Stomach (tissue), 9 donors: ENCODE results near the gene FUCA1. TPM values are rescaled to one million over a fixed set of nuclear protein-coding genes. Genes with fewer than 3 reads are reported as not detected.

Experiments
- DNase-seq, 2 donors: peaks; one replicate each; pipeline versions ENCODE4 v3.0.0 to v3.0.0-alpha.2; 2013 to 2019
- H3K27ac ChIP-seq, 5 donors: fragments of 200-600 bp in 4 of 5; sonication (generic) in 4 of 5; one replicate each; pipeline ENCODE4 v1.5.1; 2013 to 2019; ENCODE audit warnings: mild to moderate bottlenecking in 1 of 5, moderate library complexity in 1 of 5
- H3K27me3 ChIP-seq, 3 donors: fragments of 200-600 bp; sonication (generic); one replicate each; pipeline ENCODE4 v1.5.1; 2017 to 2019; ENCODE audit warnings: mixed run types in 1 of 3
- H3K36me3 ChIP-seq, 4 donors: fragments of 200-600 bp; sonication (generic); 1 replicate in 3 of 4; 2 replicates in 1 of 4; pipeline ENCODE4 v1.5.1; 2016 to 2019
- H3K4me1 ChIP-seq, 4 donors: fragments of 200-600 bp; sonication (generic); one replicate each; pipeline ENCODE4 v1.5.1; 2016 to 2019
- H3K4me3 ChIP-seq, 4 donors: fragments of 200-600 bp; sonication (generic) in 3 of 4; one replicate each; pipeline ENCODE4 v1.5.1; 2016 to 2019; ENCODE audit warnings: mild to moderate bottlenecking in 1 of 4
- H3K9me3 ChIP-seq, 4 donors: fragments of 200-600 bp; sonication (generic); one replicate each; pipeline ENCODE4 v1.5.1; 2016 to 2019
- EP300 ChIP-seq: sonication (generic); formaldehyde crosslinking; IDR thresholded peaks from one replicate; pipeline ENCODE4 v1.6.1; 2017; ENCODE audit warnings: antibody characterized with exemption
- POLR2A ChIP-seq, 4 donors: fragments of 450-650 bp; IDR thresholded peaks; one replicate each; pipeline ENCODE4 v1.6.1; 2016; ENCODE audit warnings: antibody characterized with exemption in 4 of 4, control low read depth in 2 of 4, mild to moderate bottlenecking in 1 of 4, moderate library complexity in 1 of 4
- POLR2AphosphoS5 ChIP-seq, 3 donors: sonication (generic); formaldehyde crosslinking; IDR thresholded peaks; one replicate each; pipeline ENCODE4 v1.6.1; 2016; ENCODE audit warnings: antibody characterized with exemption in 3 of 3
- WGBS, 5 donors: extraction: QIAGEN DNeasy Blood & Tissue Kit in 3 of 5; methylation state at CpG; one replicate each; pipeline versions ENCODE4 v1.1.5 to v1.1.7; 2013 to 2018; 5-methylcytosine and 5-hydroxymethylcytosine counted together
- intact Hi-C: fragments of 100-400 bp; cut with DNase I; formaldehyde crosslinking; loops from one replicate; pipeline ENCODE4 v1.15.1; 2023; ENCODE audit warnings: low total_unique reads
- polyA plus RNA-seq, 3 donors: library from polyadenylated mRNA; stranded (reverse); fragments of 200-250 nt; gene quantifications; one replicate each; pipeline ENCODE4 v1.2.3, GENCODE V29; 2013
- total RNA-seq, 5 donors: library from RNA; depleted of rRNA; stranded (reverse); fragments of >200 nt; gene quantifications; one replicate each; pipeline versions ENCODE4 v1.1.0 to v1.2.3, GENCODE V29; 2014 to 2016
- TF ChIP-seq, protein P1 (sequence below), 7 experiments: fragments of 450-650 bp in 4 of 7; fragments of 200-600 bp in 3 of 7; sonication (generic) in 3 of 7; IDR thresholded peaks; one replicate each; pipeline ENCODE4 v1.5.1; 2016 to 2019; ENCODE audit warnings: antibody characterized with exemption in 7 of 7, control low read depth in 2 of 7, mild to moderate bottlenecking in 1 of 7
- donor health status: healthy with polysubstance abuse.
- donor health status: Bipolar disorder and iron deficiency.
- donor health status: healthy.

Gene FUCA1
- total and polyA plus RNA-seq, 8 donors = 4.1 to 80.0 (median 23.0) TPM

DNA sequence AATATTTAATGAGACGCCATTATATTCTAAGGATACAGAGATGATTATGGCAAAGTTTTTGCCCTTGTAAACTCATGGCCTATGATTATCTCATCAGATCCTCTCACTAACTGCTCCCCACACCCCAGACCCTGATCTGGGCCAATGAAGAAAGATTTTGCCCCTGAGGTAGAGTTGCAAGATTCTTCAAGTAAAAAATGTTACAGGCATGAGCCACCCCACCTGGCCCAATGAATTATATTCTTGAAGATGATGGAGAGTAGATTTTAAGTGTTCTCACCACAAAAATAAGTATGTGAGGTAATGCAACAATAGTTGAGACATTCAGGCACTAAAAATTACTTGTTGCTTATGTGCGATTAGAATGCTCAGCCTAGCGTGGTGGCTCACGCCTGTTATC is 46.8 kb upstream of the FUCA1 start:
- TF ChIP-seq POLR2A (IDR thresholded peaks at IDR 0.05) (no peak), EP300 (no peak), POLR2AphosphoS5 (IDR thresholded peaks at IDR 0.05) (no peak)
- TF ChIP-seq, protein P1, sequence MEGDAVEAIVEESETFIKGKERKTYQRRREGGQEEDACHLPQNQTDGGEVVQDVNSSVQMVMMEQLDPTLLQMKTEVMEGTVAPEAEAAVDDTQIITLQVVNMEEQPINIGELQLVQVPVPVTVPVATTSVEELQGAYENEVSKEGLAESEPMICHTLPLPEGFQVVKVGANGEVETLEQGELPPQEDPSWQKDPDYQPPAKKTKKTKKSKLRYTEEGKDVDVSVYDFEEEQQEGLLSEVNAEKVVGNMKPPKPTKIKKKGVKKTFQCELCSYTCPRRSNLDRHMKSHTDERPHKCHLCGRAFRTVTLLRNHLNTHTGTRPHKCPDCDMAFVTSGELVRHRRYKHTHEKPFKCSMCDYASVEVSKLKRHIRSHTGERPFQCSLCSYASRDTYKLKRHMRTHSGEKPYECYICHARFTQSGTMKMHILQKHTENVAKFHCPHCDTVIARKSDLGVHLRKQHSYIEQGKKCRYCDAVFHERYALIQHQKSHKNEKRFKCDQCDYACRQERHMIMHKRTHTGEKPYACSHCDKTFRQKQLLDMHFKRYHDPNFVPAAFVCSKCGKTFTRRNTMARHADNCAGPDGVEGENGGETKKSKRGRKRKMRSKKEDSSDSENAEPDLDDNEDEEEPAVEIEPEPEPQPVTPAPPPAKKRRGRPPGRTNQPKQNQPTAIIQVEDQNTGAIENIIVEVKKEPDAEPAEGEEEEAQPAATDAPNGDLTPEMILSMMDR (IDR thresholded peaks at IDR 0.05) = no peak
- no peak overlapping the region for H3K4me3 ChIP-seq
- WGBS, 5 donors = 88 to 95% (median 93%) methylated on average over 4 of the region's 4 CpGs
- H3K36me3 ChIP-seq = no peaks in the 10 kb centered on the region
- DNase-seq = no peak
- no peaks in the 10 kb centered on the region for H3K27me3 ChIP-seq
- H3K4me1 ChIP-seq = peaks cover 5 to 38% (median 14%) of the 10 kb centered on the region in 4 donors
- H3K9me3 ChIP-seq = no peaks in the 10 kb centered on the region
- no peak overlapping the region for H3K27ac ChIP-seq
- intact Hi-C loops = no loop called here

DNA sequence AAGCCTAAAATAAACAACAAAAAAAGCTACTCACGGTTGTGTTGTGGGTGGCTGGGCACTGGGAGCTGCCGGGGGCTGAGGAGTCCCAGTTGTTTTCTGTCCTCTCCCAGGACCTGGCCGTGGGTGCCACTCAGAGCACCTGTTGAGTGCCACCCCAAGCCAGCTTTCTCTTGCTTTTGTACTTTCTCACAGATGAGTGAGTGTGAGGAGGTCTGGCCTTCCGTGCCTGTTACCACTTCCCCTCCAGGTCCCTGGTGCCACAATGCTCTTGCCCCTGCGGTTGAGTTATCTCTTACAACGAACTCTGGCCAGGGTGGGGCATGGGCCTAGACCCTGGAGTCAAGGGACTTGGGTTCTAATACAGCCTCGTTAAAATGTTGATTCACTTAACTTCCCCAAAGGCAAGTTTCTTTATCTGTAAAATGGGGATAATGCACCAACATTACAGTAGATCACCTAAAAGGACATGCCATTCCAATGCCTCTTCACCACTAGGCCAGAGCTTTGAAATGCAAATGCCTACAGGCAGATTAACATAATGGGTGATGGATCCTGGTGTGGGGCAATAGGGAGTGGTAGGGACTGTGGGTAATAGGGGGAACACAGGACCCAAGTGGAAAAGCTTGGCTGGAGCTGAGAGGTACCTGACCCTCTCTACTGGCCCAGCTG is 45.3 kb upstream of the FUCA1 start, which contains the start of gene CNR2:
Gene CNR2 (minus strand): TSS at position 151 of the 669 bp plus-strand sequence. CDS start 37,745 bp downstream, outside the sequence.
- TF ChIP-seq, protein P1 (IDR thresholded peaks at IDR 0.05) = no peak
- TF ChIP-seq EP300 (no peak), POLR2A (IDR thresholded peaks at IDR 0.05) (no peak), POLR2AphosphoS5 (IDR thresholded peaks at IDR 0.05) (no peak)
- Histone ChIP-seq H3K4me3 (no peak within 1 kb of the TSS), H3K9me3 (no peaks in the 10 kb centered on the region), H3K36me3 (no peaks in the 10 kb centered on the region), H3K27ac (no peak within 1 kb of the TSS), H3K27me3 (peaks cover 0 to 11% (median 0%) of the 10 kb centered on the region in 3 donors), H3K4me1 (peaks cover 5 to 39% (median 7%) of the 10 kb centered on the region in 4 donors)
- WGBS, 5 donors = 36 to 56% (median 44%) methylated on average over 7 of the region's 7 CpGs
- intact Hi-C loops = no loop called here
- DNase-seq = no peak

DNA sequence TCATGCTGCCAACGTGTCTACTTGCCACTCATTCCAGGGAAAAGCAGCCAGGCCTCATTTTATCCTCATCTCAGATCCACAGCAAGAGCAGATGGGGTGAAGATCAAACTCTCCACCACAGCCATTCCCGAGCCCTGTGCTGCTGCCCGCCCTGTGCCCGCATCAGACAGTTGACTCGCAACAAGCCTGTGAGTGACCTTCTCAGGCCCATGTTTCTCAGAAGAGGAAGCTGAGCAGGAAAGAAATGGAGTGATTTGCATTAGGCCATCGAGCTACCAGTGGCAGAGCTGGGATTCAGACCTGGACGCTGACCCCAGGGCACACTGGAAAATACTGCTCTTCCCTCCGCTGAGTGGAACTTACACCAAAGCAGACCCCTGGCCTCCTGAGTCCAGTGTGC is 43.8 kb upstream of the FUCA1 start:
- intact Hi-C loops = no loop called here
- no peak overlapping the region for H3K4me3 ChIP-seq
- DNase-seq = no peak

DNA sequence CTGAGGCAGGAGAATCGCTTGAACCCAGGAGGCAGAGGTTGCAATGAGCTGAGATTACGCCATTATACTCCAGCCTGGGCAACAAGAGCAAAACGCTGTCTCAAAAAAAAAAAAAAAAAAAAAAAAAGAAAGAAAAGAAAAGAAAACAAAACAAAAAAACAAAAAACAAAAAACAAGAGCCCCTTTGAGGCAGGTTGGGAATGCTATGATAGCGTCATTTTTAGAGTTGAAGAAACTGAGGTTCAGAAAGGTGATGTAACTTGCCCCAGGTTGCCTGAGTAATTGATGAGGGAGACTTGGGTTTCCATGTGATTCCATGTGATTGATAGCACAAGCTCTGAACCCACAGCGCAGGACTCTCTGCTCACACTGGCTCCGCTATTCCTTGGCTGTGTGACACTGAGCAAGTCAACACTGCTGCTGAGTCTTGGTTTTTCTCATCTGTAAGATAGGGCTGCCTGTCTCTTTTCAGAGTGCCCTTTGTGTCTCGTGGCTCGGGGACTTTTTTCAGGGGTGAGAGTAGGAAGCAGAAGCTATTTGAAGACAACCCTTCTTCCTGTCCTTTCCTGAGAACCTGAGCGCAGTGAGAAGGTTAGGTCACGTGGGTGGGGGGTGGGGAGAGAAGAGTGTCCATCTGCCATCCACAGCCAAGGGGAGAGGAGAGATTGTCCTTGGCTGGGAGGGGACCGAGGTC is 42.6 kb upstream of the FUCA1 start:
- intact Hi-C loops = no loop called here

More for the DNA sequence above, 43.8 kb upstream of the FUCA1 start:
- peaks cover 8 to 42% (median 12%) of the 10 kb centered on the region in 4 donors for H3K4me1 ChIP-seq
- no peaks in the 10 kb centered on the region for H3K36me3 ChIP-seq
- no peak overlapping the region for H3K27ac ChIP-seq
- no peaks in the 10 kb centered on the region for H3K9me3 ChIP-seq
- H3K27me3 ChIP-seq = peaks cover 0 to 13% (median 0%) of the 10 kb centered on the region in 3 donors
- 76 to 84% (median 81%) methylated on average over 6 to 8 of the region's 8 CpGs for WGBS, 5 donors
- no peak for TF ChIP-seq EP300
- TF ChIP-seq, protein P1 (IDR thresholded peaks at IDR 0.05) = no peak
- TF ChIP-seq POLR2A (IDR thresholded peaks at IDR 0.05) = no peak
- TF ChIP-seq POLR2AphosphoS5 (IDR thresholded peaks at IDR 0.05) = no peak

More for the DNA sequence above, 42.6 kb upstream of the FUCA1 start:
- DNase-seq = no peak
- H3K36me3 ChIP-seq = no peaks in the 10 kb centered on the region
- H3K27me3 ChIP-seq = peaks cover 0 to 13% (median 0%) of the 10 kb centered on the region in 3 donors
- H3K4me3 ChIP-seq = no peak overlapping the region
- 66 to 80% (median 76%) methylated on average over 11 of the region's 11 CpGs for whole genome bisulfite sequencing, 5 donors
- H3K9me3 ChIP-seq = no peaks in the 10 kb centered on the region
- peaks cover 6 to 29% (median 9%) of the 10 kb centered on the region in 4 donors for H3K4me1 ChIP-seq
- H3K27ac ChIP-seq = no peak overlapping the region
- TF ChIP-seq POLR2A (IDR thresholded peaks at IDR 0.05) (no peak), EP300 (no peak), POLR2AphosphoS5 (IDR thresholded peaks at IDR 0.05) (no peak)
- TF ChIP-seq, protein P1 (IDR thresholded peaks at IDR 0.05) = no peak
